Liver (tissue), 9 donors: ENCODE results near the gene METTL23. TPM values are rescaled to one million over a fixed set of nuclear protein-coding genes. Genes with fewer than 3 reads are reported as not detected.

Source experiments
- DNase-seq: peaks from one replicate; pipeline ENCODE4 v3.0.0-alpha.2; 2017; ENCODE audit warnings: low spot score
- H3K27ac ChIP-seq, 2 donors: one replicate each; pipeline ENCODE4 v1.7.0; 2013; ENCODE audit warnings: inconsistent platforms in 2 of 2, low read length in 2 of 2, control low read depth in 1 of 2, low read depth in 1 of 2, mild to moderate bottlenecking in 1 of 2
- H3K27me3 ChIP-seq, 4 donors: one replicate each; pipeline versions ENCODE4 v1.6.1 to v1.7.0; 2013; ENCODE audit warnings: low read length in 3 of 4, inconsistent platforms in 1 of 4, mild to moderate bottlenecking in 1 of 4, moderate library complexity in 1 of 4; ENCODE audit not compliant: control insufficient read depth in 4 of 4, insufficient read depth in 4 of 4
- H3K36me3 ChIP-seq, 4 donors: one replicate each; pipeline versions ENCODE4 v1.6.1 to v1.7.0; 2013; ENCODE audit warnings: low read length in 3 of 4, mild to moderate bottlenecking in 3 of 4, low read depth in 1 of 4, moderate library complexity in 1 of 4; ENCODE audit not compliant: control insufficient read depth in 4 of 4, insufficient read depth in 3 of 4
- H3K4me1 ChIP-seq, 4 donors: one replicate each; pipeline versions ENCODE4 v1.6.1 to v1.7.0; 2013; ENCODE audit warnings: low read length in 3 of 4, mild to moderate bottlenecking in 3 of 4, moderate library complexity in 1 of 4; ENCODE audit not compliant: control insufficient read depth in 4 of 4, insufficient read depth in 4 of 4
- H3K4me3 ChIP-seq, 3 donors: one replicate each; pipeline versions ENCODE4 v1.6.1 to v1.7.0; 2013; ENCODE audit warnings: low read length in 3 of 3, control low read depth in 1 of 3, low read depth in 1 of 3, mild to moderate bottlenecking in 1 of 3
- H3K9ac ChIP-seq, 2 donors: one replicate each; pipeline ENCODE4 v1.7.0; 2013; ENCODE audit warnings: low read length in 2 of 2, mild to moderate bottlenecking in 2 of 2, moderate library complexity in 2 of 2, control low read depth in 1 of 2, low read depth in 1 of 2
- H3K9me3 ChIP-seq, 4 donors: one replicate each; pipeline versions ENCODE4 v1.6.1 to v1.7.0; 2013; ENCODE audit warnings: low read length in 3 of 4; ENCODE audit not compliant: control insufficient read depth in 4 of 4
- EGR1 ChIP-seq, 2 donors: IDR thresholded peaks; 2 replicates each; pipeline ENCODE4 v1.6.1; 2016 to 2018; ENCODE audit warnings: antibody characterized with exemption in 2 of 2, low read depth in 2 of 2
- FOXA1 ChIP-seq: IDR thresholded peaks from 2 replicates; pipeline ENCODE4 v1.6.1; 2016; ENCODE audit warnings: antibody characterized with exemption
- FOXA2 ChIP-seq: IDR thresholded peaks from 2 replicates; pipeline ENCODE4 v1.6.1; 2016; ENCODE audit warnings: antibody characterized with exemption
- GABPA ChIP-seq, 2 donors: IDR thresholded peaks in 1 of 2; conservative IDR thresholded peaks in 1 of 2; 2 replicates each; pipeline ENCODE4 v1.6.1; 2016; ENCODE audit warnings: antibody characterized with exemption in 2 of 2, mild to moderate bottlenecking in 1 of 2, moderate library complexity in 1 of 2
- HNF4A ChIP-seq, 2 donors: conservative IDR thresholded peaks; 2 replicates each; pipeline ENCODE4 v1.6.1; 2016; ENCODE audit warnings: antibody characterized with exemption in 2 of 2, mild to moderate bottlenecking in 2 of 2
- HNF4G ChIP-seq: IDR thresholded peaks from 2 replicates; pipeline ENCODE4 v1.6.1; 2016; ENCODE audit warnings: antibody characterized with exemption
- JUND ChIP-seq, 2 donors: IDR thresholded peaks; 2 replicates each; pipeline ENCODE4 v1.6.1; 2016; ENCODE audit warnings: antibody characterized with exemption in 2 of 2
- NR2F2 ChIP-seq: IDR thresholded peaks from 2 replicates; pipeline ENCODE4 v1.6.1; 2016; ENCODE audit warnings: antibody characterized with exemption
- RAD21 ChIP-seq, 2 donors: IDR thresholded peaks; 2 replicates each; pipeline ENCODE4 v1.6.1; 2016; ENCODE audit warnings: antibody characterized with exemption in 2 of 2, mild to moderate bottlenecking in 2 of 2
- RXRA ChIP-seq, 2 donors: IDR thresholded peaks; 2 replicates each; pipeline ENCODE4 v1.6.1; 2017 to 2018; ENCODE audit warnings: antibody characterized with exemption in 2 of 2, mild to moderate bottlenecking in 1 of 2
- SP1 ChIP-seq: IDR thresholded peaks from 2 replicates; pipeline ENCODE4 v1.6.1; 2018; ENCODE audit warnings: antibody characterized with exemption, mild to moderate bottlenecking
- TAF1 ChIP-seq: conservative IDR thresholded peaks from 2 replicates; pipeline ENCODE4 v1.6.1; 2016; ENCODE audit warnings: antibody characterized with exemption, mild to moderate bottlenecking
- YY1 ChIP-seq: IDR thresholded peaks from 2 replicates; pipeline ENCODE4 v1.6.1; 2016; ENCODE audit warnings: antibody characterized with exemption, mild to moderate bottlenecking
- WGBS: extraction: QIAGEN DNeasy Blood & Tissue Kit; methylation state at CpG from one replicate; pipeline ENCODE4 v1.1.7; 2013; 5-methylcytosine and 5-hydroxymethylcytosine counted together
- polyA plus RNA-seq, 2 donors: library from polyadenylated mRNA; stranded (reverse) in 1 of 2; unstranded in 1 of 2; fragments of 200-250 nt in 1 of 2; fragments of >200 nt in 1 of 2; fragmentation: Nextera tagmentation in 1 of 2; extraction: Ambion mirVana in 1 of 2; gene quantifications; one replicate each; pipeline versions ENCODE4 v1.2.1 to v1.2.3, GENCODE V29; 2013 to 2015
- total RNA-seq, 2 donors: library from RNA; depleted of rRNA; stranded (reverse); fragments of >200 nt; gene quantifications; one replicate each; pipeline ENCODE4 v1.2.3, GENCODE V29; 2014
- TF ChIP-seq, protein P1 (sequence below): fragments of 150-350 bp; IDR thresholded peaks from 2 replicates; pipeline ENCODE4 v1.5.1; 2017; ENCODE audit warnings: improper control_type of control experiment, low read depth, low read length; ENCODE audit not compliant: missing input control
- TF ChIP-seq, protein P2 (sequence below): IDR thresholded peaks from 2 replicates; pipeline ENCODE4 v1.6.1; 2016; ENCODE audit warnings: antibody characterized with exemption
- TF ChIP-seq, protein P3 (sequence below): IDR thresholded peaks from 2 replicates; pipeline ENCODE4 v1.6.1; 2016; ENCODE audit warnings: antibody characterized with exemption
- TF ChIP-seq, protein P4 (sequence below): IDR thresholded peaks from 2 replicates; pipeline ENCODE4 v1.6.1; 2016; ENCODE audit warnings: antibody characterized with exemption
- TF ChIP-seq, protein P5 (sequence below): IDR thresholded peaks from 2 replicates; pipeline ENCODE4 v1.6.1; 2016; ENCODE audit warnings: antibody characterized with exemption, mild to moderate bottlenecking
- donor health status: healthy.
- donor health status: healthy.
- donor health status: healthy.
- donor health status: healthy.
- donor health status: healthy.

The METTL23 gene
- total and polyA plus RNA-seq, 4 donors = 15.6 to 37.2 (median 22.1) TPM

DNA sequence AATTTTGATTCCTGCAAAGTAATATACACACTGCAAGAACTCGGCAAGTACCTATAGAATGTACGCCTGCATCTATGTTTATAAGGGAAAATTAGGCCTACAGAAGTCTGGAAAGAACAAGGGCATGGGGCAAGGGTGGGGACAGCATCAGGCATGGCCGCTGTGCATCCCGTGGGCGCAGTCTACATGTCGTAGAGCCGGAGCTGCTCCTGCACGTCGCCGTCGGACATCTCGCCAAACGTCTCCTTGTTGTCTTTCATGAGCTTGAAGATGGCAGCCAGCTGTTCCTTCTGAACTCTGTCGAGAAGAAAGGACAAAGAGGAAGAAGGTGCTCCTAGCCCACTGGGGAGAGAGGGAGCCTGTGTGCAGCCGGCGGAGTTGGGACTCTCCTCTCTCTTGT is 49.2 kb upstream of the METTL23 start:
- Histone ChIP-seq H3K4me3 (no peak overlapping the region), H3K9me3 (no peaks in the 10 kb centered on the region), H3K4me1 (peaks cover 0 to 5% (median 1%) of the 10 kb centered on the region in 4 donors), H3K36me3 (no peaks in the 10 kb centered on the region), H3K9ac (no peak overlapping the region), H3K27ac (no peak overlapping the region), H3K27me3 (no peaks in the 10 kb centered on the region)
- no peak for DNase-seq
- 94% methylated on average over 16 of the region's 16 CpGs for WGBS
- no peak for TF ChIP-seq HNF4A (conservative IDR thresholded peaks at IDR 0.05)
- no peak for TF ChIP-seq RXRA (IDR thresholded peaks at IDR 0.05)
- TF ChIP-seq FOXA1 = no peak
- TF ChIP-seq HNF4G = no peak
- TF ChIP-seq RAD21 (IDR thresholded peaks at IDR 0.05) = no peak
- TF ChIP-seq, protein P1, sequence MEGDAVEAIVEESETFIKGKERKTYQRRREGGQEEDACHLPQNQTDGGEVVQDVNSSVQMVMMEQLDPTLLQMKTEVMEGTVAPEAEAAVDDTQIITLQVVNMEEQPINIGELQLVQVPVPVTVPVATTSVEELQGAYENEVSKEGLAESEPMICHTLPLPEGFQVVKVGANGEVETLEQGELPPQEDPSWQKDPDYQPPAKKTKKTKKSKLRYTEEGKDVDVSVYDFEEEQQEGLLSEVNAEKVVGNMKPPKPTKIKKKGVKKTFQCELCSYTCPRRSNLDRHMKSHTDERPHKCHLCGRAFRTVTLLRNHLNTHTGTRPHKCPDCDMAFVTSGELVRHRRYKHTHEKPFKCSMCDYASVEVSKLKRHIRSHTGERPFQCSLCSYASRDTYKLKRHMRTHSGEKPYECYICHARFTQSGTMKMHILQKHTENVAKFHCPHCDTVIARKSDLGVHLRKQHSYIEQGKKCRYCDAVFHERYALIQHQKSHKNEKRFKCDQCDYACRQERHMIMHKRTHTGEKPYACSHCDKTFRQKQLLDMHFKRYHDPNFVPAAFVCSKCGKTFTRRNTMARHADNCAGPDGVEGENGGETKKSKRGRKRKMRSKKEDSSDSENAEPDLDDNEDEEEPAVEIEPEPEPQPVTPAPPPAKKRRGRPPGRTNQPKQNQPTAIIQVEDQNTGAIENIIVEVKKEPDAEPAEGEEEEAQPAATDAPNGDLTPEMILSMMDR = no peak
- TF ChIP-seq SP1 = no peak
- TF ChIP-seq, protein P2, sequence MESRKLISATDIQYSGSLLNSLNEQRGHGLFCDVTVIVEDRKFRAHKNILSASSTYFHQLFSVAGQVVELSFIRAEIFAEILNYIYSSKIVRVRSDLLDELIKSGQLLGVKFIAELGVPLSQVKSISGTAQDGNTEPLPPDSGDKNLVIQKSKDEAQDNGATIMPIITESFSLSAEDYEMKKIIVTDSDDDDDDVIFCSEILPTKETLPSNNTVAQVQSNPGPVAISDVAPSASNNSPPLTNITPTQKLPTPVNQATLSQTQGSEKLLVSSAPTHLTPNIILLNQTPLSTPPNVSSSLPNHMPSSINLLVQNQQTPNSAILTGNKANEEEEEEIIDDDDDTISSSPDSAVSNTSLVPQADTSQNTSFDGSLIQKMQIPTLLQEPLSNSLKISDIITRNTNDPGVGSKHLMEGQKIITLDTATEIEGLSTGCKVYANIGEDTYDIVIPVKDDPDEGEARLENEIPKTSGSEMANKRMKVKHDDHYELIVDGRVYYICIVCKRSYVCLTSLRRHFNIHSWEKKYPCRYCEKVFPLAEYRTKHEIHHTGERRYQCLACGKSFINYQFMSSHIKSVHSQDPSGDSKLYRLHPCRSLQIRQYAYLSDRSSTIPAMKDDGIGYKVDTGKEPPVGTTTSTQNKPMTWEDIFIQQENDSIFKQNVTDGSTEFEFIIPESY = no peak
- TF ChIP-seq, protein P3, sequence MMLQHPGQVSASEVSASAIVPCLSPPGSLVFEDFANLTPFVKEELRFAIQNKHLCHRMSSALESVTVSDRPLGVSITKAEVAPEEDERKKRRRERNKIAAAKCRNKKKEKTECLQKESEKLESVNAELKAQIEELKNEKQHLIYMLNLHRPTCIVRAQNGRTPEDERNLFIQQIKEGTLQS = no peak
- TF ChIP-seq NR2F2 = no peak
- no peak for TF ChIP-seq EGR1 (IDR thresholded peaks at IDR 0.05; ENCODE audit: low read depth in 2 of 2)
- TF ChIP-seq FOXA2 = no peak
- TF ChIP-seq GABPA (IDR thresholded peaks at IDR 0.05 in 1 of 2, conservative IDR thresholded peaks at IDR 0.05 in 1 of 2) = no peak
- no peak for TF ChIP-seq YY1
- TF ChIP-seq JUND (IDR thresholded peaks at IDR 0.05) = no peak
- TF ChIP-seq, protein P4, sequence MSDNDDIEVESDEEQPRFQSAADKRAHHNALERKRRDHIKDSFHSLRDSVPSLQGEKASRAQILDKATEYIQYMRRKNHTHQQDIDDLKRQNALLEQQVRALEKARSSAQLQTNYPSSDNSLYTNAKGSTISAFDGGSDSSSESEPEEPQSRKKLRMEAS = no peak
- TF ChIP-seq TAF1 = no peak
- TF ChIP-seq, protein P5, sequence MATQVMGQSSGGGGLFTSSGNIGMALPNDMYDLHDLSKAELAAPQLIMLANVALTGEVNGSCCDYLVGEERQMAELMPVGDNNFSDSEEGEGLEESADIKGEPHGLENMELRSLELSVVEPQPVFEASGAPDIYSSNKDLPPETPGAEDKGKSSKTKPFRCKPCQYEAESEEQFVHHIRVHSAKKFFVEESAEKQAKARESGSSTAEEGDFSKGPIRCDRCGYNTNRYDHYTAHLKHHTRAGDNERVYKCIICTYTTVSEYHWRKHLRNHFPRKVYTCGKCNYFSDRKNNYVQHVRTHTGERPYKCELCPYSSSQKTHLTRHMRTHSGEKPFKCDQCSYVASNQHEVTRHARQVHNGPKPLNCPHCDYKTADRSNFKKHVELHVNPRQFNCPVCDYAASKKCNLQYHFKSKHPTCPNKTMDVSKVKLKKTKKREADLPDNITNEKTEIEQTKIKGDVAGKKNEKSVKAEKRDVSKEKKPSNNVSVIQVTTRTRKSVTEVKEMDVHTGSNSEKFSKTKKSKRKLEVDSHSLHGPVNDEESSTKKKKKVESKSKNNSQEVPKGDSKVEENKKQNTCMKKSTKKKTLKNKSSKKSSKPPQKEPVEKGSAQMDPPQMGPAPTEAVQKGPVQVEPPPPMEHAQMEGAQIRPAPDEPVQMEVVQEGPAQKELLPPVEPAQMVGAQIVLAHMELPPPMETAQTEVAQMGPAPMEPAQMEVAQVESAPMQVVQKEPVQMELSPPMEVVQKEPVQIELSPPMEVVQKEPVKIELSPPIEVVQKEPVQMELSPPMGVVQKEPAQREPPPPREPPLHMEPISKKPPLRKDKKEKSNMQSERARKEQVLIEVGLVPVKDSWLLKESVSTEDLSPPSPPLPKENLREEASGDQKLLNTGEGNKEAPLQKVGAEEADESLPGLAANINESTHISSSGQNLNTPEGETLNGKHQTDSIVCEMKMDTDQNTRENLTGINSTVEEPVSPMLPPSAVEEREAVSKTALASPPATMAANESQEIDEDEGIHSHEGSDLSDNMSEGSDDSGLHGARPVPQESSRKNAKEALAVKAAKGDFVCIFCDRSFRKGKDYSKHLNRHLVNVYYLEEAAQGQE = no peak
